ENCODE measurements around the gene PACS1.

PACS1 gene

DNA sequence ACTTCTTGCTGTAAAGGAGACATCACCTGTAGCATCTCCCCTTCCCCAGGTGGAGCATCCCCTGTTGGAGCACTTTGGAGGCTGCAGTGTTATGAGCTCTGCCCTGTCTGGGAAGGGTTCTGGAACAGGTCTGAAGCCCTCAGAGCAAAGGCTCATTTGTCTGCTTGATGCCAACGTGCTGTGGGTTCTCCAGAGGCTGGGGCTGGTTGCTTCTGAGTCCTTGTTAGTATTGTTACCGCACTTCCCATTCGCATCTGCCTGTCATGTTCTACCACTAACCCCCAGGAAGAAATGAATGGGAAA, 73.1 kb downstream of the PACS1 start:
- Histone ChIP-seq H3K9ac (ENCODE audit: low read length) (no peak overlapping the region), H4K20me1 (ENCODE audit: insufficient read depth, low read length) (no peaks in the 10 kb centered on the region), H3K4me3 (ENCODE audit: low read depth, low read length, poor library complexity, severe bottlenecking) (no peak overlapping the region), H3K36me3 (ENCODE audit: insufficient read depth, low read length) (peaks cover 25% of the 10 kb centered on the region), H3F3A (ENCODE audit: insufficient read depth, low read length) (no peaks in the 10 kb centered on the region), H3K4me1 (ENCODE audit: insufficient read depth, low read length, severe bottlenecking) (peaks cover 9% of the 10 kb centered on the region), H3K27me3 (ENCODE audit: insufficient read depth, low read length) (no peaks in the 10 kb centered on the region), H3K79me2 (ENCODE audit: insufficient read depth, low read length) (peaks cover 14% of the 10 kb centered on the region; the same call in 1 of the 2 replicates), H2AFZ (ENCODE audit: low read length) (no peak overlapping the region), H3K4me2 (ENCODE audit: low read length) (no peak overlapping the region), H3K27ac (ENCODE audit: low read depth, low read length, poor library complexity, severe bottlenecking) (no peak overlapping the region), H3K9me2 (ENCODE audit: low read depth, low read length) (no peaks in the 10 kb centered on the region), H3K9me3 (ENCODE audit: low read length) (peaks cover 5% of the 10 kb centered on the region; the same call in 1 of the 2 replicates)
- TF ChIP-seq CTCF (IDR thresholded peaks at IDR 0.05; ENCODE audit: low read length) (no peak), EZH2 (IDR thresholded peaks at IDR 0.05; ENCODE audit: borderline replicate concordance, low read length) (no peak)

GRCh38 chr11:66143996-66144678, 74.1 kb downstream of the PACS1 start:
- peaks cover 25% of the 10 kb centered on the region for H3K36me3 ChIP-seq (ENCODE audit: insufficient read depth, low read length)
- TF ChIP-seq CTCF (IDR thresholded peaks at IDR 0.05; ENCODE audit: low read length) (no peak), EZH2 (IDR thresholded peaks at IDR 0.05; ENCODE audit: borderline replicate concordance, low read length) (no peak)
- H3K27me3 ChIP-seq (ENCODE audit: insufficient read depth, low read length), result no peaks in the 10 kb centered on the region
- H3K4me2 ChIP-seq (ENCODE audit: low read length), result no peak overlapping the region
- H3K9ac ChIP-seq (ENCODE audit: low read length), result no peak overlapping the region
- peaks cover 12% of the 10 kb centered on the region; the same call in 1 of the 2 replicates for H3K79me2 ChIP-seq (ENCODE audit: insufficient read depth, low read length)
- H3K9me2 ChIP-seq (ENCODE audit: low read depth, low read length), result no peaks in the 10 kb centered on the region
- H3K27ac ChIP-seq (ENCODE audit: low read depth, low read length, poor library complexity, severe bottlenecking), result no peak overlapping the region
- H3K9me3 ChIP-seq (ENCODE audit: low read length), result peaks cover 5% of the 10 kb centered on the region; the same call in 1 of the 2 replicates
- H3K4me3 ChIP-seq (ENCODE audit: low read depth, low read length, poor library complexity, severe bottlenecking), result no peak overlapping the region
- no peaks in the 10 kb centered on the region for H3K4me1 ChIP-seq (ENCODE audit: insufficient read depth, low read length, severe bottlenecking)
- no peaks in the 10 kb centered on the region for H4K20me1 ChIP-seq (ENCODE audit: insufficient read depth, low read length)
- H2AFZ ChIP-seq (ENCODE audit: low read length), result no peak overlapping the region
- H3F3A ChIP-seq (ENCODE audit: insufficient read depth, low read length), result no peaks in the 10 kb centered on the region

GRCh38 chr11:66146074-66146473, 76.0 kb downstream of the PACS1 start:
- Histone ChIP-seq H4K20me1 (ENCODE audit: insufficient read depth, low read length) (no peaks in the 10 kb centered on the region), H3K79me2 (ENCODE audit: insufficient read depth, low read length) (peaks cover 4% of the 10 kb centered on the region; the same call in 1 of the 2 replicates), H3K9me3 (ENCODE audit: low read length) (peaks cover 5% of the 10 kb centered on the region; the same call in 1 of the 2 replicates)

More at GRCh38 chr11:66146074-66146473, 76.0 kb downstream of the PACS1 start:
- Histone ChIP-seq H3K9ac (ENCODE audit: low read length) (no peak overlapping the region), H3K4me1 (ENCODE audit: insufficient read depth, low read length, severe bottlenecking) (peaks cover 9% of the 10 kb centered on the region), H3K9me2 (ENCODE audit: low read depth, low read length) (no peaks in the 10 kb centered on the region), H2AFZ (ENCODE audit: low read length) (no peak overlapping the region), H3K4me3 (ENCODE audit: low read depth, low read length, poor library complexity, severe bottlenecking) (no peak overlapping the region), H3K27ac (ENCODE audit: low read depth, low read length, poor library complexity, severe bottlenecking) (no peak overlapping the region), H3K4me2 (ENCODE audit: low read length) (no peak overlapping the region), H3F3A (ENCODE audit: insufficient read depth, low read length) (no peaks in the 10 kb centered on the region), H3K36me3 (ENCODE audit: insufficient read depth, low read length) (peaks cover 25% of the 10 kb centered on the region), H3K27me3 (ENCODE audit: insufficient read depth, low read length) (no peaks in the 10 kb centered on the region)
- TF ChIP-seq CTCF (IDR thresholded peaks at IDR 0.05; ENCODE audit: low read length), result no peak
- TF ChIP-seq EZH2 (IDR thresholded peaks at IDR 0.05; ENCODE audit: borderline replicate concordance, low read length), result no peak

Data from OCI-LY1 (cell line).